ACHN (cell line): ENCODE results near the gene LDLRAD3.

ENCODE experiments used
- DNase-seq: peaks from one replicate; pipeline ENCODE4 v3.0.0-alpha.2; 2015
- in situ Hi-C: cut with HindIII; loops from 2 replicates; pipeline ENCODE4 v1.10.0; 2017; ENCODE audit warnings: low sequenced_read_pairs, low pct_ligation_motif_present, low pct_unique_long_range_greater_than_20kb

Gene LDLRAD3

DNA sequence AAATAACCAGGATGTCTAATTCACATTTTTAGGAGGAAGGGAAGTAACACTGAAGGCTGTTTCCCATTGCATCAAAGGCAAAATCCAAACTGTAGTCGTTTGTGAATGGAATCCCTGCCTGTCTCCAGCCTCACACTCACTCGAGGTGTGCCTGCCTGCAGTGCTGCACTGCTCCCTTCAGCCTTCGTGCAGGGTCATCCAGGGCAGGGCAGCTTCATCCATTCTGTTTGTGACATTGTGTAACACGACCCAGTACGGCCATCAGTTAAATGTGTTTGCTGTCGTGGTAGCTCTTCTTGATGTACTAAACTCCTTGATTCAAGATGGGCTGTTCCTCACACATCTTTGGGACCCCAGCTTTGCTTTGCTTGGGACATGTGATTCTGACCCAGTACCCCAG, 34.3 kb downstream of the LDLRAD3 start:
- no peak for DNase-seq
- in situ Hi-C loops: no loop called here

DNA sequence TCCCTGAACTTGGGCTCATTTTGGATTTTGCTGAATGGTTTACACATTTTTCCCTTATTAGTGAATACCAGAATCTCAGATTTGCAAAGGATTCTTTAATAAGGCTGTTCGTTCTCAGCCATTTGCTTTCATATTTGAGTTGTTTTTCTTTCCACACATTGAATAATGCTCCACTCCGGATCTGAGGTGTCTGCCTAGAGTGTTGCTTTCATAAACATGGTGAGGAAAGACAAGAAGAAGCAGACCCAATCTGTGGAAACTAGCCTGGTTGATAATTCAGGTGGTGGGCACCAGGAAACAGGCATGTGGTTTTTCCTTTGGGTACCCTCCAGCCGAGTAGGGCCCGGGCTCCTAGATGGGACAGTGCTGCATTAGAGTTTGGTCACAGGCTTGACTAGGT, 35.0 kb downstream of the LDLRAD3 start:
- no peak for DNase-seq
- in situ Hi-C loops: no loop called here

DNA sequence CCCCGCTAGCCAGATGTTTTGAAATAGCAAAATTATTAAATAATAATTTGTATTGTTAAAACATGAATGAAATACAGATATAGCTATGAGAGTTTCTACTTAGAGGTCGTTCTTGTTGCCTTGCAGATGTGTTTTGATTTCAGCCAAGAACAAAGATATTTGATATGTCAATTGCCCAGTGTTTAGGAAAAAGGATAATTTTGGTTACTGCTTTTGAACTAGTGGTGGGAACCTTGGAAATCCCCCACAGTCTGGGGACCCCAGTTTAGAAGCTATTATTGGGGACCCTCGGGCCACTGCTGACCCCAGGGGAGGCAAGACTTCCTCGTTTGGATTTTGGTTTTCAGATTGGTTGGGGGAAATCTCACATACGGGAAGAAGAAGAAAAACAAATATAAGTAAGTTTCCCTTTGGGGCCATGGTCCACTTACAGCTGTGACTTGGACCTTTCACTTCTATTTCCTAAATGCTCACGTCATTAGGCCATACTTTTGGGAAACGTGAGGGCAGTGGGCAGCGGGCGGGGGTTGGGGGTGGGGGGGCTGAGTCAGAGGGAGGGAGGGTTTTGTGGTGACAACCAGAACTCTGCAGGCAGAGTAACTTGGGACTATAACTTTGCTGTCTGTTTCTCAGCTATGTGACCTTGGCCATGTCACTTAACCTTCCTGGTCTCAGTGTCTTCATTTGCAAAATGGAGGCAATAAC, 37.0 kb downstream of the LDLRAD3 start:
- in situ Hi-C loops: no loop called here
- no peak for DNase-seq

DNA sequence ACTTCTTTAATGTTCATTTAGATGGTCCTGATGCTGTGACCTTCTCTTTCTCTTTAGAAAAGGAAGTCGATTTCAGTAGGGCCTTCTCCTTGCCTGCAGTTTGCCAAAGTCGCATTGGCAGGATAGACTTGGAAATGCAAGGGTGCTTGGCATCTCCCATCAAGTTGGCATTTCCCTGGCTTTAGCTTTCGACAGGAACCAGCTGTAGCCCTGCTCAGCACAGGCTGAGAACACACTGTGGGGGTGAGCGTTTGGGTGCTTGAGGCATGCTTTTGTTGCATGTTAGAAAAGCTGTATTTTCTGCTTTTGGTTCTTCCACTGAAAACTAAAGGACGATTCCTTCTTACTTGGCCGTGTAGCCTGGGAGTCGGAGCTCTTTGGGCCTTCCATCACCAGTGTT, 37.7 kb downstream of the LDLRAD3 start:
- in situ Hi-C loops: no loop called here
- DNase-seq: no peak

DNA sequence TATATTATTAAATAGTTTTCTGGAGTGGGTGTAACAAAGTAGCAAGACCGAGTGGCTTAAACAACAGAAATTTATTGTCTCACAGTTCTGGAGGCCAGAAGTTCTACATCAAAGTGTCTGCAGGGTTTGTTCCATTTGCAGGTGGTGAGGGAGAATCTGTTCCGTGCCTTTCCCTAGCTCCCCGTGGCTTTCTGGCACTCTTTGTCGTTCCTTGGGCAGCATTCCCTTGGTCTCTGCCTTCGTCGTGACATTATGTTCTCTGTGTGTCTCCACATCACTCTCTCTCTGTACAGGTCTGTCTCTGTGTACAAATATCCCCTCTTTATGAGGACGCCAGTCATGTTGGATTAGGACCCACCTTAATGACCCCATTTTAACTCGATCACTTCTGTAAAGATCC, 38.2 kb downstream of the LDLRAD3 start:
- no peak for DNase-seq
- in situ Hi-C loops: no loop called here

DNA sequence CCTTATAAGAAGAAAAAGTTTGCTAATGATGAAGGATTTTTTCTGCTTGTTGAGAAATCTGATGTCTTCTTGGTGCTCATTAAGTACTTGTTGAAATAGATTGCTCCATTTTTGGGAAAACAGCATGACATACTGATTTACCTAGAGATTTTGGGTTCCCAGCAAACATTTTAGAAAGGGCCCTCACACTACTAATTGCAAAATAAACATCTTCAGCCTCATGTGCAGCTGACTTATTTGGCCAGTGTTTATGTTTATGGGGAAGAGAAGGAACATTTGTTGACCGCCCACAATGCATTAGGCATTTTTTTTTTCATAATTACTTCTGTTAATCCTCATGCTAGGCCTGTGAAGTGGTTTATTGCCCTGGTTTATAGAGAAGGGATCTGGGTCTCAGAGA, 40.1 kb downstream of the LDLRAD3 start:
- DNase-seq: no peak
- in situ Hi-C loops: no loop called here

DNA sequence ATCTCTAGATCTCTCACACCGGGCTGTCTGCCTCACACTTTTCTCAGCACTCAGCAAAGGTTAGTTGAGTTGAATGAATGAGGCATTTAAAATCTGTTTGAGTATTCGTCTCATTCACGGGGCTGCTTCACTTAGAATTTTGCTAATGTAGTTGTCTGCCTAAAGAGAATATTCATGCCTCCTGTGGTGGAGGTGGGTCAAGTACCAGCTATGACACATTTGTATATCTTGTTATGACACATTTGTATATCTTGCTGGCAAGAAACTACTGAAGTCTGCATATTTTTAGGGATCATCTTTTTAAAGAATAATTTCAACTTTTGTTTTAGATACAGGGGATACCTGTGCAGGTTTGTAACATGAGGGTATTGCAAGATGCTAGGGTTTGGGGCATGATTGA, 43.1 kb downstream of the LDLRAD3 start:
- in situ Hi-C loops: no loop called here
- no peak for DNase-seq

DNA sequence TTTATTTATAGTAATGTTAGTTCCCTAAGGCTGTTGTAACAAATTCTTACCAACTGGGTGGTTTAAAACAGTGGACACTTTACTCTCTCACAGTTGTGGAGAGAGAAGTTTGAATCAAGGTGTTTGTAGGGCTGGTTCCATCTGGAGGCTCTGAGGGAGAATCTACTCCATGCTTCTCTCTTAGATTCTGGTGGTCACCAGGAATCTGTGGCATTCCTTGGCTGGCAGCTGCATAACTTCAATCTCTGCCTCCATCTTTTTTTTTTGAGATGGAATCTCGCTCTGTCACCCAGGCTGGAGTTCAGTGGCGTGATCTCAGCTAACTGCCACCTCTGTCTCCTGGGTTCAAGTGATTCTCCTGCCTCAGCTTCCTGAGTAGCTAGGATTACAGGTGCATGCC, 46.3 kb downstream of the LDLRAD3 start:
- in situ Hi-C loops: no loop called here
- DNase-seq: no peak

DNA sequence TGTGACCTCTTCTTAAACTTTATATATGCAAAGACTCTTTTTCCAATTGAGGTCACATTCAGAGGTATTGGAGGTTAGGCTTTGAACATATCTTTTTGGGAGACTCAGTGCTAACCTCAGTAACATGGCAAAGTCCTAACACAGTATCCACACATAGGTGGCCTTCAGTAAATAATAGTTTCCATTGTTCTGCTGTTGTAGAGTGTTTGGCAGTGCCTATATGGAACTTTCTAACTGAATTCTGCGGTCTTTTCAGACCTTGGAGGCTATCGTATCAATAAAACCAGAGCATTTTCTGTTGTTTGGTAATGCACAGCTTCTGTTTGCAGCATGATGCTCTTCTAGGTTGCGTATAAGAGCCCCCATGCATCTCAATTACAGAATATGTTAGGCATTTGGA, 47.0 kb downstream of the LDLRAD3 start:
- in situ Hi-C loops: no loop called here
- DNase-seq: no peak

DNA sequence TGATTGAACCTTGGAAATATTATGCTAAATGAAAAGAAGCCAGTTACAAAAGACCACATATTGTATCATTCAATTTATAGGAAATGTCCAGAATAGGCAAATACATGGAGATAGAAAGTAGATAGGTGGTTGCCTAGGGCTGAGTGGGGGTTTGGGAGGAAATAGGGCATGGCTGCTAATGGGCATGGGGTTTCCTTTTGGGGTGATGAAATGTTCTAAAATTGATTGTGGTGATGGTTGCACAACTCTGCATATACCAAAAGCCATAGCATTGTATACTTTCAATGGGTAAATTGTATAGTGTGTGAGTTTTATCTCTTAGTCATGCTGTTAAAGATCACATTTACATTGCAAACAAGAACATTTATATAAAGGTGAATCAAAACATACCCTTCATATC, 48.7 kb downstream of the LDLRAD3 start:
- in situ Hi-C loops: no loop called here
- no peak for DNase-seq

DNA sequence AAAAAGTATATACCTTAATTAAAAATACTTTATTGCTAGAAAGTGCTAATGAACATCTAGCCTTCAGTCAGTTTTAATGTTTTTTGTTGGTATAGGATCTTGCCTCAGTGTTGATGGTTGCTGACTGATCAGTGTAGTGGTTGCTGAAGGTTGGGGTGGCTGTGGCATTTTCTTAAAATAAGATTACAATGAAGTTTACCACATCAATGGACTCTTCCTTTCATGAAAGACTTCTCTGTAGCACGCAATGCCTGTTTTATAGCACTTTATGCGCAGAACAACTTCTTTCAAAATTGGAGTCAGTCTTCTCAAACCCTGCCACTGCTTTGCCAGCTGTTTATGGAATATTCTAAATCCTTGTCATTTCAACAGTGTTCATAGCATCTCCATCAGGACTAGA, 50.6 kb downstream of the LDLRAD3 start:
- no peak for DNase-seq
- in situ Hi-C loops: no loop called here

DNA sequence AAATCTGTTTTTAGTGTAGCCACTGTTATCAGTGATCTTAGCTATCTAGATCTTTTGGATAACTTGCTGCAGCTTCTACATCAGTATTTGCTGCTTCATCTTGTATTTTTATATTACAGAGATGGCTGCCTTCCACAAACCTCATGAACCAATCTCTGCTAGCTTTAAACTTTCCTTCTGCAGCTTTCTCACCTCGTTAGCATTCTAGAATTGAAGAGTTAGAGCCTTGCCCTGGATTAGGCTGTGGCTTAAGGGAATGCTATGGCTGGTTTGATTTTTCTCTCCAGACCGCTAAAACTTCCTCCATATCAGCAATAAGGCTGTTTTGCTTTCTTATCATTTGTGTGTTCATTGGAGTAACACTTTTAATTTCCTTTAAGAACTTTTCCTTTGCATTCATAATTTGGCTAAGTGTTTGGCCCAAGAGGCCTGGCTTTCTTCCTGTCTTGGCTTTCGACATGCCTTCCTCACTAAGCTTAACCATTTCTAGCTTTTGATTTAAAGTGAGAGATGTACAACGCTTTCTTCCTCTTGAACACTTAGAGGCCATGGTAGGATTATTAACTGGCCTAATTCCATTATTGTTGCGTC, 51.9 kb downstream of the LDLRAD3 start:
- no peak for DNase-seq
- in situ Hi-C loops: no loop called here

DNA sequence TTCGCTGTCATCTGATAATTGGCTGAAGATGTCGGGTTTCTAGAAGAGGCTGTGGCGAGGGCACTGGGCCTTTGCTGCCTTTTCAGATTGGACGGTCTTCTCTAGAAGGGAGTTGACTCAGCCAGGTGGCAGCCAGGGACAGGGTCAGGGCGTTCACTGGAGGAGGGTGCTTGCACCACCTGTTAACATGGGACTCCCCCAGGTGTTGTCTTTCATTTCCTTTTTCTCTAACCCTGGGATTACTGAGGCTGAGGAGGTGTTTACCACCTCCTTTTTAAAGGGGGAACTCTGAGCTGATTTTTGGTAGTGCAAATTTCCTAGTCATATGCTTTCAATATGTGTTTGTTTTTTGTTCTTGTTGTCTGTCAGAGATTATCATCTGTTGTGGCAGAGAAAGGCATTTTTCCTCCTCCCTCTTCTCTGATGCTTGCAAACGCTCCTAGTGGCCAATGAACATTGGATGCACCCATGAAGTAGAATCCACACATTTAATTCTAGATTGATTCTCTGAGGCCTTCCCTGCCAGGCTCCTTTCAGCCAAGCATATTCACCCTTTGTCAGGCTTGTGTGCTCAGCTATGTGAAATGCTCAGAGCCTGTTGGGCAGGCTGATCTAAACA, 54.1 kb downstream of the LDLRAD3 start:
- no peak for DNase-seq
- in situ Hi-C loops: no loop called here

DNA sequence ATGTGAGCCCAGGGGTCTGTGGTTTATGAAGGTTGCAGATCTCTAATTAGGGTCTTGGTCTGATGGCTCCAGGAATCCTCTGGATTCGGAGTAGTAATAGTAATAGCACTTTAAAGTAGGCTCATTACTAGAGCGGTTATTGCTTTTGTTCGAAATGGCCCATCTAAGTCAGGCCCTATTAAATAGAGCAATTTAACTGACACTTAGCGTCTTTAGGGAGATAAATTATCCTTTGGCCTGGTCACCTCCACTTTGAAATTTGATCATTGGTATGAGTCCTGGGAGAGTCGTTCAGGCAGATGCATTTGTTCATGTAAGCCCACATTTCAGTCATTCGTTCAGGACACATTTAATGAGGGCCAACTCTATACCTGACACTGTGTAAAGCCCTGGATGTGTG, 54.8 kb downstream of the LDLRAD3 start:
- no peak for DNase-seq
- in situ Hi-C loops: no loop called here

DNA sequence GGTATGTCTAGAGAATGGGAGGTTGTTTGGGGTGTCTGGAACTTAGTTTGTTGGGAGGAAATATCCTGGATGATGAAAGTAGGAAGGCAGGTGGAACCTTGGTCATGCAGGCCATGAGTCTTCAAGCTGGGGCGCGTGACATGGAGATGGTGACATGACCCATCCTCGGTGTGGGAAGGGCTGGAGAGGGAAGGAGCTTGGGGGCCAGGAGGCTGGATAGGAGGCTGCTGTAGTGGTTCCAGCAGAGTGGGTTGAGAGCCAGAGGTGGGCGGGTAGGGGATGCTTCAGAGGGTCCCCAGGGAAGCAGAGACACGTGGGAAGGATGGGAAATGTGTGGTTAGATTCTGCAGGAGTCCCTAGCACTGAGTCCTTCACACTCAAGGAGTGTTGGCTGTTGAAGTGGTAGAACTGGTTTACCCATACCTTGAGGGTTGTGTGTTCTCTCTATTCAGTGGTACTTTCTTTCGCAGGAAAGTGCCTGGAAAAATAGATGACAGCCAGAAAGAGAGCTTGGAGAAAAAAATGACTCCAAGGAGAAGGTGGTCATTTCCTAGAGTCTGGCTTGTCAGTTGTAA, 56.8 kb downstream of the LDLRAD3 start:
- in situ Hi-C loops: no loop called here
- no peak for DNase-seq

DNA sequence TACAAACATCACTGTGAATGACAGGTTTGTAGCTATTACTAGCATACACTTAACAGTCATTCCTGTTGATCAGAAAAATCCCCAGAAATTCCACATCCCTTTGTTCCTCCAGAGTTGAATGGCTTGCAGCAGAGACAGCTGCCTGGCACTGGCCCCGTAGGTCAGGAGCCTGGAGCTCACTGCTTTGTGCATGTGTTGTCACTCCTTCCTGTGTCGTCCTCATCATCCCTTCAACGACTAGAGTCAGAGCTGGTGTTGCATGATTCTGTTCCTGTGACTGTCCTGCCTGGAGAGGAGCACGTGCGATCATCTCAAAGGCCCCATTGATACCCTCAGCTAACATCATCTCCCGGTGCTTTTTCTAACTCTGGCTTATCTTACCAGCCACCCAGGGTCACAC, 58.3 kb downstream of the LDLRAD3 start:
- in situ Hi-C loops: no loop called here
- no peak for DNase-seq

DNA sequence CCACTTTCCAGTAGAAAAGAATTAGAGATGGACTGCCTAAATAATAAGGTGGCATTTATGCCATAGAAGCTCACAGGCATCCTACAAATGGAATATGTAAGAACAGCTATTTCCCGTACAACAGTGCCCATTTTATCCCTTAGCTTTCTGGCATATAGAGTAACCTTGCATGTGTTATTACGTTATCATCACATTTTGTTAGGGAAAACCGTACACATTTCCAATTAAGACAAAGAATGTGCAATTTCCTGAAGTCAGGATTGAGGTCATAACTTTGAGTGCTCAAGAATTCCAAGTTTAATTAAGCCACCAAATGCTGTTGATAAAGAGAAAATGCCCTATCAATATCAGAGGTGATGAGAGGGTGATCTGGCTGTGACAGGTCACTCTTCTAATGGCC, 58.9 kb downstream of the LDLRAD3 start:
- in situ Hi-C loops: no loop called here
- DNase-seq: no peak

DNA sequence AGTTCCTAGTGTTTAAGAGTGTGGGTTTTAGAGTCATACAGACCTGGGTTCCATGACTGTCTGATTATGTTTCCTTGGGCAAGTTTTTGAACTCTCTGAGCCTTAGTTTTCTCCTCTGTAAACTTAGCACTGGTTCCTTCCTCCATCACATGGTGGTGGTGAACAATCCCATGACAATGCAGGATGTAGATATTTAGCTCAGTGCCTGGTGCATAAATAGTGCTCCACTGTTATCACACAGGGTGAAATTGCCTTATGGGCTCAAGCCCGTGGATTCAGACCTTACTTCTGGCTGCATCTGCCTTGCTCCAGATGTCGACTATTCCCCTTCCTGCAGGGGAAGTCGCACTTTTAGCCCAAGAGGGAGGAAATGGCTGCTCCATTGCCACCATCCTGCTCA, 62.7 kb downstream of the LDLRAD3 start:
- no peak for DNase-seq
- in situ Hi-C loops: no loop called here

DNA sequence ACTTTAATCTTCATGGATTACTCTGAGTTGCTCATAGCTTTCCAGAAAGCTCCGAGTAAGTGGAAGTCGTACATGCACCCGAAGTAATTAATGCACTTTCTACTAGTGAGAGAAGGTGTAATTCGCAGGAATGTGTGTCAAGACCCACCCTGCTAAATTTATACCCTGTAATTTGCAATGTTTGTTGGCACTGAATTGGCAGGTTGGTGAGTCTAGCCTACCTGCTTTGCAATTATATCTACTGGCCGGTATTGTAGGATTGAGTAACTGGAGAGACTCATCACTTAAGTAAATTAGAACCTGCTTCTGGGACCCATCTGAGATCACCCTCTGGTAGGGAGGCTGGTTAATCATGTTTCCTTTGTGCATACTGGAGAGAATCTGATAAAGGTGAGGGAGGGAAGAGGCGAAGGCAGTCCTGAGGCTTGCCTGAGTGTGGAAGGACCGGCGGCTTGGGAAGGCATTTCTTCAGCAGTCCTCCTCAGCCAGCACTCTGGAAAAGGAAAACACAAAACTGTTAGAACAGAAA, 63.3 kb downstream of the LDLRAD3 start:
- in situ Hi-C loops: no loop called here
- no peak for DNase-seq

DNA sequence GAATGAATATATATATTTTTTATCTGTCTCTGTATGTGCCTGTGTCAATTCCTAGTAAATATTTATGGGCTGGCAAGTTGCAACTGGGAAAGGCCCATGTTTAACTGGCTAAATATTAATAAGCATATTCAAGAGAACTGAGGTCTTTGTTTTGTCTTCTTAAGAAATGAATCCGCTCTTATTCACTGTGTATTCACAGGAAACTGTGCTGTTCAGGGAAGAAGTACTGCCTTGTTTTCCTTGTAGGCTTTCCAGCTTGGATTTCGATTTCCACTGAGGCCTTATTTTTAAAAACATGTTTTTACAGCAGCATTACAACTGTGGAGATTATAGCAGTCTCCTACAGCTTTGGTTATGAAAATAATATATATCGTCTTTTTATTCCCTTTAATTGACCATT, 64.7 kb downstream of the LDLRAD3 start:
- in situ Hi-C loops: no loop called here
- no peak for DNase-seq
